Measurements from ENCODE around the gene RBPMS2.
"Not testable (repeated sequence)": the region's sequence is repeated elsewhere in the genome, so short reads cannot be mapped to it uniquely, and the experiment has no call there.

Gene RBPMS2

DNA sequence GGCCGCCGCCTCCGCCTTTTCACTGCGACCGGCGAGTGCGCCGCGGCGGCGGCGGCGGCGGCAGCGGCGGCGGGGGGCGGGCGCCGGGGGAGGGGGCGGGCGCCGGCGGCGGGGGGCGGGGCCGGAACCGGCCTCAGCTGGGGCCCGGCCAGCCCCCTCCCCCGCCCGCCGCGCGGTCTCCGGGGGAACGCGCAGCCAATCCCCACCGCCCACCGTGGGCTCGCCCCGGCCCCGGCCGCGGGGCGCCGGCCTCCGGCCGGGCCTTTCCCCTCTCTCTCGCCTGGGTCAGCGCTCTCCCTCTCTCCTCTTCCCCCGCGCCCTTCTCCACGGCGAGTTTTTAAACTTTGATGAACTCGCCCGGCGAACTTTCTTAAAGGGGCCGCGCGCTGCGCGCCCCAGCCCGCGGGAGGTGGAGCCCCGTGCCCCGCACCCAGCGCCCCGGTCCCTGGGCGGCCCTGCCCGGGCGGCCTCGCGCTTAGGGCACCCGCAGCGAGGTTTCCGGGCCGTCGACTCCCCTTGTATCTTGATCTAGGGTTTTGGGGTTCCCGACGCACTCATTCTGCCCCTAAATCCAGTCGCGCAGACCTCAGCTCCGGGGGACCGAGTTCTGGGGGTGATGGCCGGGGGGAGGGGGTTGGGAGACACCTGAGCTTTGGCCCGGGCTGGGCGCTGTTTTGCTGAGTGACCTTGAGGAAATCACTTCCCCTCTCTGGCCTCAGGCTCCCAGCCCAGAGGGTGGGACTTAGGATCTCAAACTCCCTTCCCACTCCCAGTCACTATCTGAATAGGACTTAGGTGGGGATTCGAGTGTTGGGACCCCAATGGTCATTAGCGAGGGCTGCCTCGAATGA, at the start of gene RBPMS2:
Gene RBPMS2 (minus strand): TSS at position 39 of the 851 bp plus-strand sequence. CDS start 270 bp downstream, outside the sequence.
- DNase-seq: no peak

DNA sequence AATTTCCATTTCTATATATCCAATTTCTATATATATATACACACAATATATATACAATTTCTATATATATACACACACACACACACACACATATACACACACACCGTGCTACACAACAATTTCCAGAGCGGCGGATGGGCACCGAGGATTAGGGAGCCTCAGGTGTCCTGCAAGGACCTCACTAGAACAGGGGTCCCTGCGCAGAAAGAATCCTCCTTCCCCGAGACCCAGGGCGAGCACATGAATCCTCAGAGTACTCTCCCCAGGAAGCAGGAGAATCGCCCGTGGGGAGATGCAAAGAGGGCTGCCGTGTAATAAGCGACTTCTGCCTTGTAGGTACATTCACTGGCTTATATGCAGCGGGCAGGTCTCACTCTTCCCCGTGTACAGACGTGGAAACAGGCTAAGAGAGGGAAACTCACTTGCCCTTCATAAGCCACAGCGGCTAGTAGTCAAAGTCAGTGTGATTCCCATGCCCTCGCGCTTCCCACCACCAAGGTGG, 49.6 kb upstream of the RBPMS2 start:
- no peak for DNase-seq

DNA sequence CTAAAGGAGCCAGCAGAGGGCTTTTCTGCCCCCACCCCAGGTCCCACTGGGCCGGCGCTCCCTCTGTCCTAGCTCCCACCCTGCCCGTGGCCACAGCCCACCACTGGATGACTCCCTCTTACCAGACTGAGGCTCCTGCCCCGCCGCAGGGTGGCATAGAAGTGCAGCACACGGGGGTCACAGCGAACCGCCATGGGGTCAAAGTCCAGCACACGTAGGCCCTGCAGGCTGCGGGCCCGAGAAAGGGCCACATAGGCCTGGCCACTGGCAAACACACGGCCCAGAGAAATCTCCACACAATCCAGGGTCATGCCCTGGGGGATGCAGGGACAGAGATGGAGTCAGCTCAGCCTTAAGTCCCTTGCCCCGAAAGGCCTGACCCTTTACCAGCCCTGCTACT, 41.1 kb upstream of the RBPMS2 start:
- no peak for DNase-seq

DNA sequence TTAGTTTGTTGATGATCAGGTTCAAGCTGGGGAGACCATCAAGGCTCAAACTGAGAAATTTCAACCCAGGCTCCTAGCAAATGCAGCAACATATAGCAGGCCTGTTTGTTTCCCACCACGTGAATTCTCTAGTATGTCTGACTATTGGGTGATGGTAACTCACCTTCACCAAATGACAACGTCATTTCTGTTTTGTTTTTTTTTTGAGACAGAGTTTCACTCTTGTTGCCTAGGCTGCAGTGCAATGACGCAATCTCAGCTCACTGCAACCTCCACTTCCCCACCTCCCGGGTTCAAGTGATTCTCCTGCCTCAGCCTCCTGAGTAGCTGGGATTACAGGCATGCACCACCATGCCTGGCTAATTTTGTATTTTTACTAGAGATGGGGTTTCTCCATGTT, 39.6 kb upstream of the RBPMS2 start:
- DNase-seq: not testable (repeated sequence)

DNA sequence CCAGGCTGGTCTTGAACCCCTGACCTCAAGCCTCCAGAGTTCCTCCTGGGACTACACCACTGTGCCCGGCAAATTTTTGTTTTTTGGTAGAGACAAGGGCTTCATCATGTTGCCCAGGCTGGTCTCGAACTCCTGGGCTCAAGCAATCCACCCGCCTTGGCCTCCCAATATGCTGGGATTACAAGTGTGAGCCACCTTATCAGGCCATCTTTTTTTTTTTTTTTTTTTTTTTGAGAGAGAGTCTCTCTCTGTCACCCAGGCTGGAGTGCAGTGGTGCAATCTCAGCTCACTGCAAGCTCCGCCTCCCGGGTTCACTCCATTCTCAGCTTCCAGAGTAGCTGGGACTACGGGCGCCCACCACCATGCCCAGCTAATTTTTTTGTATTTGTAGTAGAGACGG, 38.9 kb upstream of the RBPMS2 start:
- not testable (repeated sequence) for DNase-seq

DNA sequence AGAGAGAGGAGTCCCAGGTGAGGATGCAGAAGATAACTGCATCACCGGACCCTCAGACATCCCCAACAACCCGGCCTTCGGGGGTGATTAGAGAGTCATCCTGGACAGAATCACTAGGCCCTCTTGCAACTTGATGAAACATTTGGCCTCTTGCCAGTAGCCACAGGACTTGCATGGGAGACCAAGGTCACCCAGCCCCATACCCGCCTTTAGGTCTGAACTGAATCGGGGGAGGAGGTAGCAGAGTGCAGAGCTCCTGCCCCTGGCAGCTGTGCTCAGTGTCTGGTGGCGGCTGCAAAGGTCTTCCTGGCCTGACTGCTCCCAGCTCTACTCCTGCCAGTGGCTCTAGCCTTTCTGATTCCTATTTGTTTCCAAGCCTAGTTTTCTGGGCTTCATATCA, 37.7 kb upstream of the RBPMS2 start:
- no peak for DNase-seq

DNA sequence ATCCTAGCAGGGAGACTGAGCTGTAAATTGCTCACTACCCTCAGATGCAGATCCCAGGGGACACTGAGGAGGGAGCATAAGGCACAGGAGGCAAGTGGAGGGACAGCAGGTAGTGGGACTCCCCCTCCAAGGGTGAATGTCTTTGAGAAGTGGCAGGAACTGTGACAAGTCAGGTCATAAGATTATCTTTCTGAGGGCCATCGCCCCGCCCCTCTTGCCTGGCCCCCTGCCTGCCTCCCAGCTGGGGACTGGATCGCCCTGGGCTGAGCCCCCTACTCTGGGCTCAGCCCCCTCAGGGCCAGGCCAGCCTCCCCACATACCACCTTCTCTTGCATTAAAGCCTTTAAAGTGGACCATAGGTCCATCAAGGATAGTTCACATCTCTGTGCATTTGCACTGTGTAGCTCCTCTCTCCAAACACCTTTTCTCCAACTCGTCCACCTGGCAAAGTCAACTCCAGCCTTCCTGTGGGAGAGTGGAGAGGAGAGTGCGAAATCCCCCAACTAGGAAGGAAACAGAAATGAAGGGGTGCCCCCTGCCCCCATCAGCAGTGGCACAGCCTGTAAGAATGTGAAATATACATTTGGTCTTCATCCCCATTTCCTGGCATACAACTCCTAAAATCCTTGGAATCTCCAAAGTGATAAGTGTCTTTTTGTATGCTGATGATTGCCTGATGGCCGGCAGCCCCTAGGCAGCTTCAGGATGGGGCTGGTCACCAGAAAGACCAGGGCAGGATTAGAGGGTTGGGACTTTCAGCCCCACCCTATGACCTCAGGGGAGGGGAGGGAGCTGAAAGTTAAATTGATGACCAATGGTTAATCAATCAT, 35.3 kb upstream of the RBPMS2 start:
- no peak for DNase-seq

DNA sequence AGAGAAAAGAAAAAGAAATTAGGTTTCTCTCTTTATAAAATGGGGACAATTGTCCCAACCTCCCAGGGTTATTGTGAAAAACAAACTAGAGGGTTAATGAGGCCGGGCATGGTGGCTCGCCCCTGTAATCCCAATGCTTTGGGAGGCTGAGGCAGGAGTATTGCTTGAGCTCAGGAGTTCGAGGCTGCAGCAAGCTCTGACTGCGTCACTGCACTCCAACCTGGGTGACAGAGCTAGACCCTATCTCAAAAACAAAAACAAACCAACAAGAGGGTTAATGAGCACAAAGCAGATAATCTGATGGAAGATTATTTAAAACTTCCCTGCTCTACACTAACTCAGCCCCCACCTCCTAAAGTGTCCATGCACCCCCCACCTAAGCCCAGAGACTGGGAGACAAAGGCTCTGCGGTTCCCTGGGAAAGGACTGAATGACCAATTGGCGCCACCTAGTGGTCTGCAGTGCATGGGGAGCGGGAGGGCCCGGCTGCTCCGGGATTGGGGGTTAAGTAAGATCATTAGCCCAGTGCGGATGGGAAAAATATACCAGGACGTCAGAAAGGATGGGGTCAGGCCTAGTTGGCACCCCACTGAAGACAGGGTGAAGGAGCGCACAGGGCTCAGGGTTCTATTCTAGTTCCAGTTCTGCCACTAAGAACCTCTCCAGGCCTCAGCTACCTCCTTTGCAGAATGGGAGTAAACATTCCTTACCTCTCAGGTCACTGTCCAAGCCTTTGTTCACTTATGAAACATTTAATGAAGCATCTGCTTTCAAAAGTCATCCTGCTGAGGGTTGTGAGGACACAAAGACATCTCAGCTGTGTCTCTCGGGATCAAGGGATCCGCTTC, 34.5 kb upstream of the RBPMS2 start:
- DNase-seq: peak; percentile 81

DNA sequence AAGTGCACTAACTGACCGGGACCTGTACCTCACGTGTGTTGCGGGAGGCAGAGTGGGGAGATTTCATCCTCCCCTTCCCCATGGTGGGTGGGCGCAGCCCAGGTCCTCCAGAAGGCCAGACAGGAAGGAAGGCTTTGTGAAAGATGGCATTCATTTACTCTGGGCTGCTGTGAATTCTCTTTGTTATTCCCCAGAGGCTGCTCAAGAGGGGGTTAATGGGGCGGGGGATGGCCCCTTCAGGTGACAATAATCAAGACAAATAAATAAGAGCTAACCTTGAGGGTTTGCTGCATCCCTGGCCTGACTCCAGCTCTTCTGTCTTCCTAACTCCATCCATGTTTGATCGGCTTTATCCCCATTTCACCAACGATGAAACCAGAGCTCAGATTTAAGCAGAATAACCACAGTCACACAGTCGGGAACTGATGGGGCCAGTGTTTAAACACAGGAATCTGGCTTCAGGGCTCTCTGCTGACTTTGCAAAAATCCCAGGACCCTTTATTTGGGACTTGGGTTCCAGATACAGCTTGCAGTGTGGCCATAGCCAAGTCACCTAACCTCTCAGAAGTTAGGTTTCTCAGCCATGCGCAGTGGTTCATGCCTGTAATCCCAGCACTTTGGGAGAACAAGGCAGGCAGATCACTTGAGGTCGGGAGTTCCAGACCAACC, 33.5 kb upstream of the RBPMS2 start:
- DNase-seq: no peak

DNA sequence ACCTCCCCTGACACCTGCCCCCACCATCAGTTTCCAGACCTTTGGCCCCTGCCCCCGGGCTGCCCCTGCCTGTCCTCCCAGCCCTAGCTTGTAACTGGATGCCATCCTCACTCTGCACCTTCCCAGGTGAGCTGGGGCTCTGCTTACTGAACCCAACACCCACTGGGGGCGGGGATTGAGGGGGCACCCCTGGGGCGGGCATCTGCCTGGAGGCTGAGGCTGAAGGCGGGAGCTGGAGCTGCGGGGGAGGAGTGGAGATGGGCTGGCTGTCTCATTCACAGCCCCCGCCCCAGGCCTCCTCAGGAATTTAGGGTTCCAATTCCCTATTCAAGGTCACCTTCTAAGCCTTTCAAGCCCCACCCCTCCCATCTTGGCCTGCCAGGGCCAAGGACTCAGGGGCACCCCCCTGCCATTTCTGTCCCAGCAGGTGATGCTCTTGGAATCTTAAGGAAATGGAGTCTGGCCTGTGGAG, 32.4 kb upstream of the RBPMS2 start:
- DNase-seq: no peak

DNA sequence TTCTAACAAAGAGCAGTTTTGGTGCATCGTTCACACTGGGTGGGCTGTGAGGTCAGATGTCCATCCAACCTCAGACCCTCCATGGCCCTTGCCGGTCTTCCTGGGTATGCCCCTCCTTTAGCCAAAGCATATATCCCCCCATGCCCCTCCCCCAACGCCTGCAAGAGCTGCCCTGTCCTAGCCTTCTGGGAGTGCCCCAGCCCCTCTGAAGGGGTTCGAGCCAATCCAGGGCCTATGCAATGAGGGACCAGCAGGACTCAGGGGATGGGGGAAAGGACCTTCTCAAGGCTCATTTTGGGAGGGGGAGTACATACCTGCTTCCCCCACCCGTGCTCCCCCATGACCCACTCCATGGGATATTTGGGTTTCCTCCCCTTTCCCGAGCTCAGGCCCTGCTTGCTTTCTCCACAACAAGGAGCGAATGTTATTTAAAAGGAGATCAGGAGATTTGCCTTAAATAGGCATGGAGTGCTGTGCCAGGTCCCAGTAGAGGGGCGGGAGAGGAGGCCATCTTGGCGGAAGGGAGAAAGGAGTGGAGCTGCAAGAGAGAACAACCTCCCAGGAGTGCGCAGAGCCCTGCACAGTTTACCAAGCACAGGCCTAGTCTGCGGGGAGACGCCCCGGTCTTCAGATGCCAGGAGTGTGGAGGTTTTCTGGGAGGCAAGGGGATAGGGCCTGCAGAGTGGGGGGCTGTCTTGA, 31.8 kb upstream of the RBPMS2 start:
- DNase-seq: no peak

DNA sequence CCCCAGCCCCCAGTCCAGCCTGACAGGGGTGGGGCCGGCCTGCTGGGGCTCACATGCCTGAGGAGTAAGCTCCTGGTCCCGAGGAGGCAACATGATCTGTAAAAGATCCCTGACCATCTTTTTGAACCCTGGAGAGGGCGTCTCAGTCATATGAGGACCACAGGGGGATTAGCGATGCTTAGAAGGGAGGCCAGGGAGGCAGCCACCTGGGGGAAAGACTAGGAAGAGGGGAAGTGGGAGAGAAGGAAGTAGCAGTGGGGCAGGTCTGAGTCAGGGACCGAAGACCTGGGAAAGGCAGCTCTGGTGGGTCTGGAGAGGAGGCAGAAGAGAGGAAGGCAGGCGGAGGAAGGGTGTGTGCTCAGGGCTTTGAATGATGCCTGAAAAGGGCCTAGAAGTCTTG, 31.1 kb upstream of the RBPMS2 start:
- DNase-seq: no peak

DNA sequence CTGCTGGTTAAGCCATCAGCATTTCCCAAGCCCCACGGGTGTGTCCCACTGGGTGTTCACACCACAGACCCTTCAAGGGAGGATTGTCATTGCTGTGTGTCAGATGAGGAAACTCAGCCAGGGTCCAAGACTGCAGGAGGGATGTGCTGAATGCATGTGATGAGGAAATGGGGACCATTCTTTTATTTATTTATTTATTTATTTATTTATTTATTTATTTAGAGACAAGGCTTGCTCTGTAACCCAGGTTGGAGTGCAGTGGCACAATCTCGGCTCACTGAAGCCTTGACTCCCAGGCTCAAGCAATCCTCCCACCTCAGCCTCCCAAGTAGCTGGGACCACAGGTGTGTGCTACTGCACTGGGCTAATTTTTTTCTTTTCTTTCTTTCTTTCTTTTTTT, 29.2 kb upstream of the RBPMS2 start:
- no peak for DNase-seq

DNA sequence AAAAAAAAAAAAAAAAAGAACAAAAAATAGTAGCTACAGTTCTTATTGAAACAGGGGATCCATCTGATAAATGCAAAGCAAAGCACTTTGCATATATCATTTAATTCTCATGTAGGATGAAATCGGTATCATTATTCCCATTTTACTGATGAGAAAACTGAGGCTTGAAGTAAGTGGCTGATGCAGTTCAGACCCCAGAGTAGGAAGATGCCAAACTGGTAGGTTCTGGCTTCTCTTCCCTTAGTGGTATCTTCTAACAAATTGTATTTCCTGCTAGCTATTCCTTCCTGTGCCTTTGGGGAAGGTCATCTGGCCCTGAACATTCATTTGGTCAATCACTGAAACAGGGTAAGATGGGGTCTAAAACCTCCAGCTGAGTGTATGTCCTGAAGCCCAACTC, 28.1 kb upstream of the RBPMS2 start:
- DNase-seq: no peak

DNA sequence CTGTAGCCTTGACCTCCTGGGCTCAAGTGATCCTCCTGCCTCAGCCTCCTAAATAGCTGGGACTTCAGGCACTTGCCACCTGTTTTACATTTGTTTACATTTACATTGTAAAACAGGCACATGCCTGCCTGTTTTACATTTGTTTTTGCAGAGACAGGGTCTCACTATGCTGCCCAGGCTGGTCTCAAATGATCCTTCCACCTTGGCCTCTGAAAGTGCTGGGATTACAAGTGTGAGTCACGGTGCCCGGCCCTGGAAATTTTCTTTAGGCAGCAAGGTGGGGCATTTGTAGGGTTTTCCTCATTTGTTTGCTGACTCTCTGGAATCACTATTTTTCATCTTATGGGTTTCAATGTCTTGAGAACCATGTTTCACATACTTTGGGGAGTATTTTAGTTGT, 25.1 kb upstream of the RBPMS2 start:
- DNase-seq: no peak

DNA sequence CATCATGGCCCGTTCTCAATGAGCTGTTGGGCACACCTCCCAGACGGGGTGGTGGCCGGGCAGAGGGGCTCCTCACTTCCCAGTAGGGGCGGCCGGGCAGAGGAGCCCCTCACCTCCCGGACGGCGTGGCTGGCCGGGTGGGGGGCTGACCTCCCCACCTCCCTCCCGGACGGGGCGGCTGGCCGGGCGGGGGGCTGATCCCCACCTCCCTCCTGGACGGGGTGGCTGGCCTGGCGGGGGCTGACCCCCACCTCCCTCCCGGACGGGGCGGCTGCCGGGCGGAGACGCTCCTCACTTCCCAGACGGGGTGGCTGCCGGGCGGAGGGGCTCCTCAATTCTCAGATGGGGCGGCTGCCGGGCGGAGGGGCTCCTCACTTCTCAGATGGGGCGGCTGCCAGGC, 23.5 kb upstream of the RBPMS2 start:
- DNase-seq: not testable (repeated sequence)

DNA sequence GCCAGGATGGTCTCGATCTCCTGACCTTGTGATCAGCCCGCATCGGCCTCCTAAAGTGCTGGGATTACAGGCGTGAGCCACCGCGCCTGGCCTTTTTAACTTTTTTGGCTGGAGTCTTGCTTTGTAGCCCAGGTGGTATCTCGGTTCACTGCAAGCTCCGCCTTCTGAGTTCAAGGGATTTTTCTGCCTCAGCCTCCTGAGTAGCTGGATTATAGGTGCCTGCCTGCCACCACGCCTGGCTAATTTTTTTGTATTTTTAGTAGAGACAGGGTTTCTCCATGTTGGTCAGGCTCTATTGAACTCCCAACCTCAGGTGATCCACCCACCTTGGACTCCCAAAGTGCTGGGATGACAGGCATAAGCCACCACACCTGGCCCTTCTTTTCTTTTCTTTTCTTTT, 20.5 kb upstream of the RBPMS2 start:
- DNase-seq: not testable (repeated sequence)

DNA sequence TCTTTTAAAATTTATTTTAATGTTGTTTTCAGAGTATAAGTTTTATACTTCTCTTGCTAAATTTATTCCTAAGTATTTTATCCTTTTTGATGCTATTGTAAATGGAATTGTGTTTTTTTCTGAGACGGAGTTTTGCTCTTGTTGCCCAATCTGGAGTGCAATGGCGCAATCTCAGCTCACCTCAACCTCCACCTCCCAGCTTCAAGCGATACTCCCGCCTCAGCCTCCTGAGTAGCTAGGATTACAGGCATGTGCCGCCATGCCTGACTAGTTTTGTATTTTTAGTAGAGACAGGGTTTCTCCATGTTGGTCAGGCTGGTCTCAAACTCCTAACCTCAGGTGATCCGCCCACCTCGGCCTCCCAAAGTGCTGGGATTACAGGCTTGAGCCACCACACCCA, 19.9 kb upstream of the RBPMS2 start:
- DNase-seq: not testable (repeated sequence)

DNA sequence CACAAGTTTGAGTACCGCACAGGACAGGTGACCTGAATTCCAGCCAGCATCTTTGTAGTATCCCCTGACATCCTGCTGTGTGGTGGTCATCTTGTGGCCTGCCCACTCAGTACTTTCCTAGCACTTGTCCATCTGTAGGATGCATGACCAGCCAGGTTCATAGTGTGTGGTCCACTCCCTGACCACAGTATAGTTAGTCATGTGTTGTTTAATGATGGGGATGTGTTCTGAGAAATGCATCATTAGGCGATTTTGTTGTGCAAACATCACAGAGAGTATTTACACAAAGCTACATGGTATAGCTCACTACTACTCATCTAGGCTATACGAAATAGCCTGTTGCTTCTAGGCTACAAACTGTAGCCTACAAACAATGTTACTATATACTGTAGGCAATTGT, 16.9 kb upstream of the RBPMS2 start:
- DNase-seq: no peak

DNA sequence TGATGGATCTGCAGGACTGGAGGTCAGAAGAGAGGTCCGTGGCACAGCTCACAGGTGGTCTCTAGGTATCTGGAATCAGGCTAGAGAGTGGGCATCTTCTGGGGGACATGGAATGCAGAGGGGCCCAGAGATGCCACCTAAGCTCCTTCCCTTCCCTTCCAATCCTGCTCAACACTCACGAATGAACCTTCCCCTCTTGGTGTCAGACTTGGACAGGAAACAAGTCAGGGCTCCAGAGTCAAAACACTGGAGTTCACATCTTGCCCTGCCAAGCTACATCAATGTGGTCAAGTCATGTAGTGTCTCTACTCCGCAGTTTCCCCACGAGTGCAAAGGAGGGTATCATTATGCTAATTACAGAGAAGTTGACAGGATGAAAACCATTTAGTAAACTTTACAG, 16.0 kb upstream of the RBPMS2 start:
- no peak for DNase-seq

DNA sequence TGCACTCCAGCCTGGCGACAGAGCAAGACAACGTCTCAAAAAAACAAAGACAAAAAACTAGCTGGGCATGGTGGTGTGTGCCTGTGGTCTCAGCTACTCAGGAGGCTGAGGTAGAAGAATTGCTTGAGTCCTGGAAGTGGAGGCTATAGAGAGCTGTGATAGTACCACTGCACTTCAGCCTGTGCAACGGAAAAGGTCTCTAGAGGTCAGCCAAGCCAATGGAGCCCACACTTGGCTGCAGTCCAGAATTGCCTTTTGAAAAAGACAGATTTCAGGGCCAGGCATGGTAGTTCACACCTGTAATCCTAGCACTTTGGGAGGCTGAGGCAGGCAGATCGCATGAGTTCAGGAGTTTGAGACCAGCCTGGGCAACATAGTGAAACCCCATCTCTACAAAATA, 8.4 kb upstream of the RBPMS2 start:
- no peak for DNase-seq

DNA sequence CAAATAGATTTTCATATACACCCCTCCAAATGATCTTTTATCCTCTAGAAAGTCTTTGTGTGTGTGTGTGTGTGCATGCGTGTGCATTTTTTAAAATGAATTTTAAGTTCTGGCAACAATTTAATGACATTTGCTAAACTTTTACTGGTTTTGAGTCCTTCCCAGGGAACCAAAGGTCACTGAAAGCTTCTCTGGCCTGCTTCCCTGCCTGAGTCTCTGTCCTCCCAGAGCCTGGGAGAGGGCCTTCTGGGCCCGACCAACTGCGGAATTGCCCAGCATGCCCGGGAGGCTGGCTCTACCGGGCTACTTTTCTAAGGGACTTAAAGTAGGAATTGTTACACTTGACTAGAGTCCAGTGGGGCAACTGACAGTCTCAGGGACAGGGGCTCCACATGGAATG, 7.4 kb upstream of the RBPMS2 start:
- DNase-seq: no peak
